ENCODE data around the gene CENPS.
"Not testable (repeated sequence)": the region's sequence is repeated elsewhere in the genome, so short reads cannot be mapped to it uniquely, and the experiment has no call there.

Gene CENPS

GRCh38 chr1:10456048-10456447 lies 25.8 kb downstream of the CENPS start:
- DNase-seq = no peak

DNA sequence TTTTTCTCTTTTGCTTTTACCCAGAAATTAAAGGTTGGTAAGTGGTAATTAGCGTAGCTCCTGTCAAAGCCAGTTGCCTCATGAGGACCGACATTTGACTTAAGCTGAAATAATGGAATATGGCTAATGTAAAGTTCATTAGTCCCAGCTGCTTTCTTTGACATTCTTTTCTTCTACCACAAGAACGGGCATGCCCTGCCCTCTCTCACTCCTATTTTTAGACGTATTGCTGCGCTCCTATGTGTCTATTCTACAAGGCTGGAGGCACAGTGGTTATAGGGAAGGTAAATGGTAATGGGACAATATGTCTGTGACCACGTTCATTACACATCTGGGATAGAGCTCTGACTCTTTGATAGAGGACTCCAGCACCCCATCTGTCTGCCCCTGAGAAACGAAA lies 26.4 kb downstream of the CENPS start:
- no peak for DNase-seq

DNA sequence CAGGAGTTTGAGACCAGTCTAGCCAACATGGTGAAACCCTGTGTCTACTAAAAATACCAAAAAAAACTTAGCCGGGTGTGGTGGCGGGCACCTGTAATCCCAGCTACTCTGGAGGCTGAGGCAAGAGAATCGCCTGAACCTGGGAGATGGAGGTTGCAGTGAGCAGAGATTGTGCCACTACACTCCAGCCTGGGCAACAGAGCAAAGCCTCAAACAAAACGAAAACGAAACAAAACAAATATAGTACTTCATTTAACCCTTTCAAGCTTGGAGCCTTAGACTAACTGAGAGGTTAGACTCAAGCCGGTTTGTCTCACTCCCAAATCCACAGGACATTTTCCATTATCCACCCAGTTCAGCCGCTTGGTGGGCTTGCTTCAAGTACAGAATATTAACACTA lies 27.2 kb downstream of the CENPS start:
- DNase-seq = not testable (repeated sequence)

DNA sequence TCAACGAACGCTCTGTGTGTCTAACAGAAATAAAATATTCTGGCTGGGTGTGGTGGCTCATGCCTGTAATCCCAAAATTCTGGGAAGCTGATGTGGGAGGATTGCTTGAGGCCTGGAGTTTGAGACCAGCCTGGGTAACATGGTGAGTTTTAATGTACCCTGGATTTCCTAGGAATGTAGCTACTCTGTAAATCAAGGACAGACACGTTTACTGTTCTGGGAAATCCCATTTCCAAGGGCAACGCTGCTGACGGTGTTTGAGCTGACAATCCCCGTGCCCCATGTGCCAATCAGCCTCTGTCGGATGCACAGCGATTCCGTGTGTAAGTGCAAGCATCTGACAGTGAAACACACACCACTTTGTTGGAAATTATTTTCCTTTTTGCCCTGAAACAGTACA lies 27.6 kb downstream of the CENPS start:
- DNase-seq = no peak

- DNase-seq = no peak
These were observed 29.0 kb downstream of the CENPS start for GRCh38 chr1:10459184-10459583.

GRCh38 chr1:10467078-10467477 lies 36.8 kb downstream of the CENPS start:
- no peak for DNase-seq

DNA sequence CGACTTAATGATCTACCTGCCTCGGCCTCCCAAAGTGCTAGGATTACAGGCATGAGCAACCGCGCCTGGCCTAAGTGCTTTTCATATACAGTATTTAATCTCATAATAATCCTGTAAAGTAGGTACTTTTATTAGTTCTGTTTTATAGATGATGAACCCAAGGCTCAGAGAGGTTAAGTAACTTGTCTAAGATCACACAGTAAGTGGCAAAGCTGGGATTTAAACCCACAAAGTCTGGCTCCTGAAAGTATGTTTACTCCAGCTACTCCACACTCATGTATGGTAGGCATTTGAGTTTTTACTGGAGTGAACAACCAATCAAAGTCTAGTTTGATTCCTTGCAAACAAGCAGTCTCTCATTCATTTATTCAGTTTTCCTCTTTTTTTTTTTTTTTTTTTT lies 39.8 kb downstream of the CENPS start:
- DNase-seq = no peak

GRCh38 chr1:10471411-10472219 lies 41.4 kb downstream of the CENPS start:
- DNase-seq = no peak

DNA sequence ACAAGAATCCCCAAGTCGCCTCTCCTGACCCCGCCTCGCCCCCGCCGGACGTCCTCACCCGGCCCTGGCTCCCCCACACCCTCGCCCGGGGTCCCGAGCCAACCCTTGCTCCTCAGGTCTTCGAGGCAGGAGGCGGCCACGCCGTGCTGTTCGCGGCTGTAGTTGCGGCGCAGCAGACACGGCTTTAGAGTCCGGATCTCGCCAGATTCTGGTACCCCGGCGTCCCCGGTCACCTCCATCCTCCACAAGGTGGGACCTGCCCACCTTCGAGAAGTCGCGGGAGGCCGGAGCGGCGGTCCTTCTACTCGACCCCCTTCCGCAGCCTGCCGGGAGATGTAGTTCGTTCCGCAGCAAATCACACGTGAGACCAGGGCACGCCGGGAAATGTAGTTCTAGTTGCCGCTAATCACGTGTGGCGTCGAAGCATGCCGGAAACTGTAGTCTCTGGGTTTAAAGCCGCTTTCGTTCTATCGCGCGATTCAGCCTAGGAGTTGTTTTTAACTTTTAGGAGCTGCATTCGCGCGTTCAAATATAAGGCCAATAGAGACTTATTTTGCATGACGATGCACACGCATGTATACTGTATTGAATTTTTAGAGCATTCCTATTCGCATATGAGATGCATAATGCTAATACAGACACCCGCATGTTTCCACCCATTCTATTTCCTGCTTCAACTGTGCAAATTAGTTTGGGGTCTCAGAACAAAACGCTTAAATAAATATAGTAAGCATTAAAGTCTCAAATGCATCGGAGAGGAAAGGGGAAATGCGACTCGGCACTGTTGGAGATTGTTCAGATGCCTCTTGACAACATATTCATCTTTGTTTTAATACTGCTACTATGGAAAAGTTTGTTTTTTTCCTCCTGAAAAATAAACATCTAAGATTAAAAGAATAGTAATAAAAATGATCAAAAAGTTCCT lies 42.2 kb downstream of the CENPS start, which contains the start of gene DFFA:
TSS of gene DFFA (minus strand) at position 310 of the 925 bp plus-strand sequence. CDS start at position 239, 71 bp downstream.
- peak; percentile 86 for DNase-seq

DNA sequence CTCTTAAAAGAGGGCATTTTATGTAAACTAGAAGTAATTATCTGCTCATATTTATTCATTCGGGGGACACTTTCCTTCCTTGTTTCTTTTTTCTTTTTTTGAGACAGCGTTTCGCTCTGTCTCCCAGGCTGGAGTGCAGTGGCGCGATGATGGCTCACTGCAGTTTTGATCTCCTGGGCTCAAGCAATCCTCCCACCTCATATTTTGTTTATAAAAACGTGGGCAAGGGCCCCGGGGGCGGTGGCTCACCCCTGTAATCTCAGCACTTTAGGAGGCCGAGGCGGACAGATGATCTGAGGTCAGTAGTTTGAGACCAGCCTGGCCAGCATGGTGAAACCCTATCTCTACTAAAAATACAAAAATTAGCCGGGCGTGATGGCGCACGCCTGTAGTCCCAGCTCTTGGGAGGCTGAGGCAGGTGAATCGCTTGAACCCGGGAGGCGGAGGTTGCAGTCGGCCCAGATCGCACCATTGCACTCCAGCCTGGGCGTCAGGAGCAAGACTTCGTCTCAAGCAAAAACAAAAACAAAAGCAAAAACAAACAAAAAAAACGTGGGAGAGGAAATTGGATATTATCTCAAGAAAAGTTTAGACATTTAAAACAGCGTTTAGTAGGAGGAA lies 43.0 kb downstream of the CENPS start:
- DNase-seq = no peak

DNA sequence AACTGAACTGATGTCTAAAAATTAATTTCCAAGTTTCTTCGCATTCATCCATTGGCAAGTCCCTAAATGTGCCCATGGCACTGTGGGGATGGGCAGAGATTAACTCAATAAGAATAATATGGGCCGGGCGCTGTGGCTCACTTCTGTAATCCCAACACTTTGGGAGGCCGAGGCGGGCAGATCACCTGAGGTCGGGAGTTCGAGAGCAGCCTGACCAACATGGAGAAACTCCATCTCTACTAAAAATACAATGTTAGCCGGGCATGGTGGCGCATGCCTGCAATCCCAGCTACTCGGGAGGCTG lies 44.0 kb downstream of the CENPS start:
- DNase-seq = not testable (repeated sequence)

DNA sequence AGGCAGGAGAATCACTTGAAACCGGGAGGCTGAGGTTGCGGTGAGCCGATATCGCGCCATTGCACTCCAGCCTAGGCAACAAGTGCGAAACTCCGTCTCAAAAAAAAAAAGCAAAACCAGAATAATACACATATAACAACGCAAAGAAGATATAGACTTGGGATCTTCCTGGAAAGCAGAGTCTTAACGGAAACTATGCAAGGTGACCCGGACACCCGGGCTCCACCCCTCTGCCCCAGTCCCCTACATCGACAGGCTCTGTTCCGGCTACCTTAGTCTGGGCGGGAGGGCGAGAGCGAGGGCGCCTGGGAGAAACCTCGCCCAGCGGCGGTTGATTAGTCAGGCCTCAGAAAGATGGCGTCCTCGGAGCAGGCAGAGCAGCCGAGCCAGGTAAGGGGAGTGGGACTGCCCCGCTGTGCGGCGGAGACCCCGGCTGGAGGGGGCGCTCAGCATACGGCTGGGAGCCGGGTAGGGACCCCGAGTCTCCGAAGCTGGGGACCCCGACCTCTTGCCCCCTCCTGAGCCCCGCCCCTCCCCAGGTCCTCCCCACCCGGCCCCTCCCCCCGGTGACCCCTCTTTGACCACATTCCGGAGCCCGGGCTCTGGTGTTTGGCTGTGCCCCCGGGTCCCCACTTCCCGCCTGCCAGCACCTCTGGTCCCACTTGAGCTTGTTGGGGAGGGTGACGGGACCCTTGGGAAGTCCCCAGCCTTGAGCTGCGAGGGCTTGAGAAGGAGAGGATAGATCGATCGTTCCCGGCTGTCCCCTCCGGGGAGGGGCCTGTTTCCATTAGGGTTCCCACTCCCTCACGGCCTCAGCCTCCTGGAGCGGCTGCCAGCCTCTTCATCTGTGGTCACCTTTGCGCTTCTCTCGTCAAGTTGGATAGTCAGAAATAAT lies 44.6 kb downstream of the CENPS start, which contains the start of gene PEX14:
TSS of gene PEX14 (plus strand) at position 338 of the 895 bp plus-strand sequence. CDS start at position 355, 17 bp downstream.
- peak; percentile 83 for DNase-seq

DNA sequence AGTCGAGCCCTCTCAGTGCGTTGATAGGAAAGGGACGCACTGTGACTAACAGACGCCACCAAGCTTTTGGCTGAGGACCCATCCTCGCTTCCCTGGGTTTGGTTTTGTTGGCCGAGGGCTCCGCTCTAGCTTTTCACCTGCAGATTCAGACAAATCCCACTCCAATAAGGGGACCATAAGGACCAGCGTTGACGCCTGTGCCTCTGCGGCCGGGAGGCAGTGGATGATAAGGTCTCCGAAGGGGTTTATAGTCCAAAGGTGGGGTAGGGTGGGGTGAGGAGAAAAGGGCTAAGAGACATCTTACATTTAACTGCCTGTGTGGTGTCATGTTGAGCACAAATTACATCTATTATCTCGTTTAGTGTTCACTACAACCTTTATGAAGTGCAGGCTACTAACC lies 45.3 kb downstream of the CENPS start:
- no peak for DNase-seq

DNA sequence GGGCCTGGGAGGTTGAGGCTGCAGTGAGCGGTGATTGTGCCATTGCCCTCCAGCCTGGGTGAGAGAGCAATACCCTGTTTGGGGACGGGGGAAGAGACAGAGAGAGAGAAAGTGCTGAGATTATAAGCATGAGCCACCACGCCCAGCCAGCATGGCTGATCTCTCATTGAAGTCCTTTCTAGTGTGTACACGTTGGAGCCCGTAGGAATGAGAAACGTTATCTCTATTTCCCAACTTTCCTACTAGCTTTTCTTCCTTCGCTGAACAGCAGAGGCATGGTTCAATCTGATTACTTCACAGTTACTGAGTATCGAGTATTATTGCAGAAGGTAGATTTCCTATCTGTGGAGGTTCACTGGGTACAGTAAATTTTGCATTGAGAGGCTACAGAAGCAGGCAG lies 49.1 kb downstream of the CENPS start:
- DNase-seq = no peak

DNA sequence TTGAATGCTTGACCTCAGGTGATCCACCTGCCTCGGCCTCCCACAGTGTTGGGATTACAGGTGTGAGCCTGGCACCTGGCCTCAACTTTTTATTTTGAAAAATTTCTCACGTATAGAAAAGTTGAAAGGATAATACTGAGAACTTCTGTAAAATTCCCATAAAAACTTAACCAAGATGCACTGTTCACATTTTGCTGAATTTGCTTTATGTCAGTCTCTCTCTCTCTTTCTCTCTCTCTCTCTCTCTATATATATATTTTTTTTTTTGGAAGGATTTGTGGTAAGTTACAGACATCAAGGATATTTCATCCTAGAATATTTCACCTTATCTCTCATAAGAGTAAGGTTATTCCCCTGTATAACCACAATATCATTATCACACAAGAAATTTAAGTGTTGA lies 50.4 kb downstream of the CENPS start:
- no peak for DNase-seq

GRCh38 chr1:10484521-10484920 lies 54.3 kb downstream of the CENPS start:
- no peak for DNase-seq

DNA sequence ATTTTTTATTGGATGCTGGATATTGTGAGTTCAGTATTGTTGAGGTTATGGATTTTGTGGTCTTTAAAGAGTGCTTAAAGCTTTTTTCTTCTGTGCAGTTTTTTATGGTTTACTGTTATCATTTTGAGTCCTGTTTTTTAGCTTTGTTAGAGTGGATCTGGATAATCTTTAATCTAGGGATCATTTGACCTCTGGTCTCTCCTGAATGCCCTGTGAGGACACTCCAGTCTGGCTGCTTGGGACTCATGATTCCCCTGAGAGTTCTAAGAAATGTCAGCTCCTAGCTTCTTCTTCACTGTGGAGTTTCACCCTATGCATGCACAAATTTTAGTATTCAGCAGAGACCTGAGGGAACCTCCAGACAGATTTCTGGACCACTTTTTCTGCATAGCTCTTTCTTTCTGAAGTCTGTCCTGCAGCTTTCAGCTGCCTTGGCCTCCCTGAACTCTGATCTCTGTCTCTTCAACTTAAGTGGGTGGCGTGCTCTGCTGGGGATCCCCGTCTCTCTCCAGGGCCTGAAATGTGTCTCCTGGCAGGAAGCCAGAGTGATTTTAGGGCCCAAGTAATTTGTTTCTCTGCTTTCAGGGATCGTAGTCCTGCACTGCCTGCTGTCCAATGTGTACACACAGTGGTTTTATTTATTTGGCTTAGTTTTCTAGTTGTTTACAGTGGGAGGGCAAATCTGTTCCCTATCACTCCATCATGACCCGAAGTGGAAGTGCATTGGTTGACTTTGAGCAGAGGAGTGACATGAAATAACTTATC lies 59.2 kb downstream of the CENPS start:
- DNase-seq = no peak

DNA sequence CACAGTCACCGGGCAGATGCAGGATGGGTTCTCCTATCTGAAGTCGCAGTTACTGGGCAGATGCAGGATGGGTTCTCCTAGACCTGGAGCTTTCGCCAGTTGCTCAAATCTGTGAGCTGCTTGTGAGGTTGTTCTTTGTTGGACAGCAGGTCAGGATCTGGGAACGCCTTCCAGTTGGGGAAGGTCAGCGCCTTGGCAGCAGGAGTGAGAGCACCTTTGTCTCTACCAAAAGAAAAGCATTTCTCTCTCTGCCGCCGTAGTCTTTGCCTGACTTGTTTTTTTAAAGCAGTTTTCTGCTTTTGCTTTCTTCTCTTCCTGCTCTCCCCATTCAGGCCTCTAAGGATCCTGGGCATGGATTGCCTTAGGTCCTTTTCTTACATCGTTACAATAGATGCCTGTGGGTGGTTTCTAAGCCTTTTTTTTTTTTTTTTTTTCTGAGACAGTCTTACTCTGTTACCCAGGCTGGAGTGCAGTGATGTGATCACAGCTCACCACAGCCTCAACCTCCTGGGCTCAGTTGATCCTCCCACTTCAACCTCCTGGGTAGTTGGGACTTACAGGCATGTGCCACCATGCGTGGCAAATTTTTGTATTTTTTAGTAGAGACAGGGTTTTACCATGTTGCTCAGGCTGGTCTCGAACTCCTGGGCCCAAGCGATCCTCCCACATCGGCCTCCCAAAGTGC lies 60.2 kb downstream of the CENPS start:
- no peak for DNase-seq
